HG02678 (cell line): ENCODE data around the gene RBMS1.
A peak's percentile ranks its signal among the peaks of the same experiment; 100 is the strongest.
"Not testable (repeated sequence)": the region's sequence is repeated elsewhere in the genome, so short reads cannot be mapped to it uniquely, and the experiment has no call there.

Experiments used
- ATAC-seq: cut with Tn5 transposase; IDR thresholded peaks from one replicate; pipeline ENCODE4 v1.9.1; 2021; ENCODE audit warnings: mild to moderate bottlenecking, moderate library complexity; ENCODE audit not compliant: unreplicated experiment

RBMS1 gene

GRCh38 chr2:160502478-160502877 lies 8.9 kb upstream of the RBMS1 start:
- no peak for ATAC-seq

GRCh38 chr2:160501370-160501769 lies 7.8 kb upstream of the RBMS1 start:
- no peak for ATAC-seq

DNA sequence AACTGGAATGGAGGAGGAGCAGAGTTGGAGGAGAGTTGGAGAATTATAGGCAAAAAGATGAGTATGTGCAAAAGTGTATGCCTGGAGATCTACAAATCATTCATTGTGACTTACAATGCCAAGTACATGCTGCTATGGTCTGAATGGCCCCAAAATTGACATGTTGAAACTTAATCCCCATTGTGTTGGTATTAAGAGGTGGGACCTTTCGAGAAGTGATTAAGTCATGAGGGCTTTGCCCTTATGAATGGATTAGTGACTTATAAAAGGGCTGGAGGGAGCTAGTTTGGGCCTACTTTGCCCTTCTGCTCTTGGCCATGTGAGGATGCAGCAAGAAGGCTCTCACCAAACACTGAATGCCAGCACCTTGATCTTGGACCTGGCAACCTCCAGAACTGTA lies 6.3 kb upstream of the RBMS1 start:
- no peak for ATAC-seq

- ATAC-seq: no peak
Observed at GRCh38 chr2:160498137-160498536, 4.5 kb upstream of the RBMS1 start.

DNA sequence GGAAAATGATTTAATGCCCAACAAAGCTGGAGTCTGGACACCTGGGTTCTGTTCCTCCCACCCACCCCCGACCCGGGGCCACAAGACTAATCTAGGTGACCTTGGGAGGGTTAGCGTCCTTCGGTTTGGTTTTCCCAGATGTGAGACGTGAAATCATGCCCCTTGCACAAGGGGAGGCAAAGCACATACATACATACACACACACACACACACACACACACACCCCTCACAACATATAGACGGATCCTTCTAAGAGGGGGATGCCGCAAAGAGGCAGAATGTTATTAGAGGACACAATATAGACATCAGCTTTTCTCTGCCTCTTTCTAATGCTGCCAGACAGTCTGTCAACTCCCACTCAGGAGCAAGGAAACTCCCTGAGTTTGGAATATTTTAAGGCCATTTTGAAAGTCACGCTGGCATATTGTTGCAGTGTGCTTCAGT lies 616 bp upstream of the RBMS1 start:
- ATAC-seq: no peak

GRCh38 chr2:160492401-160493226 lies 993 bp downstream of the RBMS1 start:
- peak; percentile 39 for ATAC-seq

- no peak for ATAC-seq
Observed at GRCh38 chr2:160491911-160492371, 1.7 kb downstream of the RBMS1 start.

- ATAC-seq: no peak
Observed at GRCh38 chr2:160490733-160491685, 2.6 kb downstream of the RBMS1 start.

DNA sequence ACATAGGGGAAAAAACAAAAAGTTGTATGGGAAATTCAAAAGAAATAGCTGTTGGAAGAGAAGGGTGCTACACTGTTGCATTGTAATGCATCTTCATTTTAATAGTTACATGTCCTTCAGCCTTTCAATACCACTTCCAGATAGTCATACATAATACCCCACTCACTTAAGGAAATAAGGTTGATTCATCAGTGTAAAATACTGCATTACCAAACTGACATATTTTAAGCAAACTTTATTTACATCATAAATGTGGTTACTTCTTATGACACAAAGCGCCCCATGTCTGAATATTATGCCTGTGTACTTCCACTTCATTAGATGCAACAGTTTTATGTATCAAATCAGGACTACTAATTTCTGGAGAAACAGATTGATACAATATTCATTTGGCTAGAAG lies 4.5 kb downstream of the RBMS1 start:
- no peak for ATAC-seq

DNA sequence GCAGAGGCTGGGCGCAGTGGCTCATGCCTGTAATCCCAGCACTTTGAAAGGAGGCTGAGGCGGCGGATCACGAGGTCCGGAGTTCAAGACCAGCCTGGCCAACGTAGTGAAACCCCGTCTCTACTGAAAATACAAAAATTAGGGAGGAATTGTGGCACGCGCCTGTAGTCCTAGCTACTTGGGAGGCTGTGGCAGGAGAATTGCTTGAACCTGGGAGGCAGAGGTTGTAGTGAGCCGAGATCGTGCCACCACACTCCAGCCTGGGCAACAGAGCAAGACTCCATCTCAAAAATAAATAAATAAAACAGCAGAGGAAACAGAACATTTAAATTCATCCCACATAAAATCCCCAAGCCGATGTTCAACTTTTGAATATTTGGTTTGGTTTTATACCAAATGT lies 5.3 kb downstream of the RBMS1 start:
- ATAC-seq: not testable (repeated sequence)

DNA sequence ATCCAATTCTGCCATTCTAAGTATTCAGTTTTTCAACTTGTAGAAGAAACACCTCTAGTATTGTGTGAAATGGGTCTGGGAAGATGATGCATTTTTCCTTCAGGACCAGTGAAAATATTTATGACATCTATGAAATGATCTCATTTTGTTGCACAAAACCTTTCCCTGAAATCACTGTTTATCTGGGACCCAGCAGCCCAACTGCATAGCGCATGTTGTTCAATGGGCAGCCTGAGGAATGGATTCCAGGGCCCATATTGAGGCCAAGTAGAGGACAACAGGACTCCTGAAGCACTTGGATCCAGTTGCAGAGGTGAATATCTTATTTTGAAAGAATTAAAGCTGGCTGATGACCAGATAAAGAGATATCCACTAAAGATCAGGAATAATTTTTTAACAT lies 7.3 kb downstream of the RBMS1 start:
- no peak for ATAC-seq

DNA sequence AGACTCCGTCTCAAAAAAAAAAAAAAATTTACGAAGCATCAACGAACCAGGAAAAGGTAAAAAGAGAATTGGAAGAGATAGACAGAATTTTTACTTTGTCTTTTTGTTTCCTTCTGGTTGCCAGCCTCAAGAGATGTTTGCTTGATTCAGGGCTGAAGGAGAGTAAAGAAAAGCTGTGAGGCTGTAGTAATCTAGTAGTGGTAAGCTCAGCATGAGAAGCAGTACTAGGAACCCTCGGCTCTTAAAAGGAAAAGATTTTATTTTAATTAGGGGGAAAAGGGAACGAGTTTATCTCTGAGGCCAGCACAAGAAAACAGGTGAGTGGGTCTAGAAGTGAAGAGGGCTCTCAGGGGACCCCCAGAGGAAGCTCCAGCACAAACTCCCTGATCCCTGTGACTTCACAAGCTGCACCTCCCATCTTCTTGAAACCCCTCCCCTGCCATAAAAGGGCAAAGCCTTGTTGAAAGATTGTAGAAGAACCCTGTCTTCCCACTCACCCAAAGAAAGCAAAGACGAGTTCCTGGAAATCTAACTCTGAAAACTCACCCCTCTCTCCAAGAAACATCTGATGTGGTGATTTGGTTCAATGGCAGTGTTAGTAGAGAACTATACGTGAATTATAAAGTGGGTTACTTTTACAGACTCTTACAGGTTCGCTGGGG lies 8.6 kb downstream of the RBMS1 start:
- no peak for ATAC-seq

- ATAC-seq: no peak
Observed at GRCh38 chr2:160482673-160483072, 10.9 kb downstream of the RBMS1 start.

- no peak for ATAC-seq
Observed at GRCh38 chr2:160479269-160479668, 14.3 kb downstream of the RBMS1 start.

- no peak for ATAC-seq
Observed at GRCh38 chr2:160478660-160479059, 14.9 kb downstream of the RBMS1 start.

DNA sequence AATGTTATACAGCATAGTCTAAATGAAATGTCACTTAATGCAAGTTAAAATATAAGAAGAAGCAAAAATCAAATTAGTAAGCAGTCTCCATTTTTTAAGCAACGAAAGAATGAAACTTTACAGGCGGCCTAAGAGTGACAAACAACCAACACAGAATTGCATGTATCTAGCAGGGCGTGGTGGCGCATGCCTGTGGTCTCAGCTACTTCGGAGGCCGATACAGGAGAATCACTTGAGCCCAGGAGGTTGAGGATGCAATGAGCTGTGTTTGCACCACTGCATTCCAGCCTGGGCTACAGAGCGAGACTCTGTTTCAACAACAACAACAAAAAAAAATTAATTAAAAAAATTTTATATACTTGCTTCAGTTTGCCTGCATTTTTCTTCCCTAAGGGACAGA lies 16.6 kb downstream of the RBMS1 start:
- no peak for ATAC-seq

DNA sequence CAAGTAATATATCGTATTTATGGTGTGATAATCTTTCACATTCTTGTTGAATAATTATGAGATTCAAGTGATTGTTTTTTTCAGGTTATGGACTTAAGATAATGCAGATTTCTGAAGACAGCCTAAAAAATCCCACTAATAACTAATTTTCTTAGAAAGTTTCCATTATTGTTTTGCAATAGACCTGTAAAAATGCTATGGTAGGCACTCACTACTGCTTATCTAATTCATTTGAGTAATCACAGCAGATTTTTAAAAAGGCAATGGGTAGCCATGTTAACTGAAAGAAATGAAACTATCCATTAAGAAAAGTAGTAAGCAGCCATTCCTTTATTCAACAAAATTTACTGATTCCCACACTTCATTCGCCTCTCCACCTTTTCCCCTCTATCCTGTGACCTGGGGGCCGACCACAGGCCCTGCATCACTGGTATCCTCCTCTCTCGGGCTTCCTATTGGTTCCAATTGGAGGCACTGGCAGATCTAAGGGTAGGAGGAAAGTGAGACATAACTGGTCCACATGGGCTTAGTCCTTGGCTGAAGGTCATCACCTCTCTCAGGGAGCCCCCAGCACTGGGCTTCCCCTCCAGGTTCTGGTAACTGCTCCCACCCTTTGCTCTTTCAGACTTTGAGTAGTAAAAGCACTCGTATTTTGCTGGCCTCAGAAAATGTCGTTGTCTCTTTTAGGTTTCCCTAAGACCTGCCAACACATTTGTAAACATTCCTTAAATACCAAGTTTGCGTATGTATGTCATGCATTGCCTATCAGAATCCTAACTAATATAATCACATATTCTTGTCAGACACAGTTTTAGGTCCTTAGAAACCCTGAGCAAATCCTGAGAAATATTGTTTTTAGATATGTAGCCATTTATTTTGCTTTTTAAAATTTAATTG lies 18.5 kb downstream of the RBMS1 start:
- ATAC-seq: no peak

GRCh38 chr2:160474319-160474645 lies 19.3 kb downstream of the RBMS1 start:
- no peak for ATAC-seq

GRCh38 chr2:160473468-160474318 lies 19.9 kb downstream of the RBMS1 start:
- ATAC-seq: no peak
